Neuron (in vitro differentiated cells): ENCODE measurements around the gene ITGA1.

Experiments used
- H2AFZ ChIP-seq: one replicate; pipeline ENCODE4 v1.6.1; 2013; ENCODE audit warnings: low read depth, mild to moderate bottlenecking, inconsistent platforms, low read length, moderate library complexity
- H3K27me3 ChIP-seq: one replicate; pipeline ENCODE4 v1.6.1; 2013; ENCODE audit warnings: low read length; ENCODE audit not compliant: insufficient read depth
- H3K36me3 ChIP-seq: one replicate; pipeline ENCODE4 v1.6.1; 2013; ENCODE audit warnings: low read length; ENCODE audit not compliant: insufficient read depth
- H3K4me1 ChIP-seq: one replicate; pipeline ENCODE4 v1.6.1; 2013; ENCODE audit warnings: low read length; ENCODE audit not compliant: insufficient read depth
- H3K4me3 ChIP-seq: 2 replicates; pipeline ENCODE4 v1.5.1; 2013; ENCODE audit warnings: mild to moderate bottlenecking, low read length, moderate library complexity
- H3K9me3 ChIP-seq: one replicate; pipeline ENCODE4 v1.6.1; 2013; ENCODE audit warnings: low read length

ITGA1 gene

GRCh38 chr5:52758014-52758413 lies 29.7 kb upstream of the ITGA1 start:
- Histone ChIP-seq H3K4me3 (no peak overlapping the region), H2AFZ (no peak overlapping the region), H3K27me3 (no peaks in the 10 kb centered on the region), H3K9me3 (no peaks in the 10 kb centered on the region), H3K4me1 (no peaks in the 10 kb centered on the region), H3K36me3 (no peaks in the 10 kb centered on the region)

- Histone ChIP-seq H3K4me1 (no peaks in the 10 kb centered on the region), H2AFZ (no peak overlapping the region), H3K9me3 (no peaks in the 10 kb centered on the region), H3K36me3 (no peaks in the 10 kb centered on the region), H3K27me3 (no peaks in the 10 kb centered on the region), H3K4me3 (no peak overlapping the region)
These were observed 28.4 kb upstream of the ITGA1 start for GRCh38 chr5:52759331-52759730.

DNA sequence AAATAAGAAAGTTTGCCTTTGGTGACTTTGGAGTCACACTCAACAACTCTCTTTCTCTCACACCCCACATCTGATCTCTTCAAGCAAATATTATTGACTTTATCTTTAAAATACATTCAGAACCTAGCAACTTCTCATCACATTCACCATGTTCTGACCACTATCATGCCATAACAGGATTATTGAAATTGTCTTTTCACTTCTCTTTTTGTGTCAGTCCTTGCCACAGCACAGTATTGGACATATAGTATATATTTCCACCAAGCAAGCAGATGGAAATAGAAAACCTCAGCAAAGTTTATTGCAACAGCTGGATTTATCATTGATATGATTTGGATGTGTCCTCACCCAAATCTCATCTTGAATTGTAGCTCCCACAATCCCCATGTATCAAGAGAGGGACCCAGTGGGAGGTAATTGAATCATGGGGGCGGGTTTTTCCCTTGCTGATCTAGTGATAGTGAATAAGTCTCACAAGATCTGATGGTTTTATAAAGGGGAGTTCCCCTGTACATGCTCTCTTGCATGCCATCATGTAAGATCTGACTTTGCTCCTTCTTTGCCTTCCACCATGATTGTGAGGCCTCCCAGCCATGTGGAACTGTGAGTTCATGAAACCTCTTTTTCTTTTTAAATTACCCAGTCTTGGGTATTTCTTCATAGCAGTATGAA lies 26.9 kb upstream of the ITGA1 start:
- H2AFZ ChIP-seq, result no peak overlapping the region
- no peaks in the 10 kb centered on the region for H3K4me1 ChIP-seq
- no peaks in the 10 kb centered on the region for H3K36me3 ChIP-seq
- no peak overlapping the region for H3K4me3 ChIP-seq
- H3K27me3 ChIP-seq, result no peaks in the 10 kb centered on the region
- no peaks in the 10 kb centered on the region for H3K9me3 ChIP-seq

GRCh38 chr5:52767217-52767743 lies 20.4 kb upstream of the ITGA1 start:
- Histone ChIP-seq H2AFZ (no peak overlapping the region), H3K36me3 (no peaks in the 10 kb centered on the region), H3K9me3 (no peaks in the 10 kb centered on the region), H3K27me3 (peaks cover 2% of the 10 kb centered on the region), H3K4me1 (no peaks in the 10 kb centered on the region), H3K4me3 (no peak overlapping the region)

- Histone ChIP-seq H3K4me1 (no peaks in the 10 kb centered on the region), H3K36me3 (no peaks in the 10 kb centered on the region), H3K4me3 (no peak overlapping the region), H3K27me3 (peaks cover 2% of the 10 kb centered on the region), H3K9me3 (no peaks in the 10 kb centered on the region), H2AFZ (no peak overlapping the region)
These were observed 19.8 kb upstream of the ITGA1 start for GRCh38 chr5:52767766-52768480.

DNA sequence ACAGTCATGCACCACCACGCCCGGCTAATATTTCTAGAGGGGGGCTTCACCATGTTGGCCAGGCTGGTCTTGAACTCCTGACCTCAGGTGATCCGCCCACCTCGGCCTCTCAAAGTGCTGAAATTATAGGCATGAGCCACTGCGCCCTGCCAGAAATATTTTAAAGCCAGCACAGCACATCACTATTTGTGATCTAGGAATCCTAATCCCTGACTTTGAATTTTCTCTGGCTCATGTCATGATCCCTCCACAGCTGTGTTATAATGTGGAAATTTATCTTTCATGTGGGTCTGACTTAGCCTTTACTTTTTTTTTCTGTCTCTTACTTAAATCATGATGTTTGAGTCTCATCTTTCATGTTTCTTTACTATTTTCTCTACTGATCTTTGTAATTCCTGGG lies 18.7 kb upstream of the ITGA1 start:
- no peaks in the 10 kb centered on the region for H3K36me3 ChIP-seq
- H2AFZ ChIP-seq, result no peak overlapping the region
- H3K9me3 ChIP-seq, result no peaks in the 10 kb centered on the region
- peaks cover 2% of the 10 kb centered on the region for H3K27me3 ChIP-seq
- H3K4me3 ChIP-seq, result no peak overlapping the region
- H3K4me1 ChIP-seq, result peaks cover 9% of the 10 kb centered on the region

DNA sequence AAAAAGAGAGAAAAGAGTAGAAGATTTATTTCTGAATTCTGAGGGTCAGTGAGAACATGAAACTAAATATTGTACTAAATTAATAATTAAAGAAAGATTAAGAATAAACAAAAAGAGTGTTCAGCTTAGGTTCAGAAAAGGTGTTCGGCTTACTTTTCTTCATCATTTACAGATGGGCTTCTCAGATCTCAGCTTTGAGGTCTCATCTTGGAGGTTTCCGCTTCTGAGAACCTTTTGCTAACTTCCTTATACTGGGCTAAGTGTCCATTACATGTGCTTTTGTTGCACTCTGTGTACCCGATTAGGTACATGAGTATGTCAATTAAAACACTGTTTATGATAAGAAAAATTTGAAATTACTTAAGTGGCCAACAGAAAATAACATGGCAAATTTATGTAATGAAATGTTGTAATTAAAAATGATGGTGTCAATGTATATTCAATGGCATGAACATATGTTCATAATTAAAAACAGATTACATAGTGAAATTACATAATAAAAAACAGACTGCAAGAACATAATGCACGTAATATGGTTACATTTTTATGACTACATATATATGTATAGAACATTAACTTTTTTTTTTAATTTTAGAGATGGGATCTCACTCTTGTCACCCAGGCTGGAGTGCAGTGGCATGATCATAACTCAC lies 17.3 kb upstream of the ITGA1 start:
- Histone ChIP-seq H3K9me3 (no peaks in the 10 kb centered on the region), H3K27me3 (peaks cover 3% of the 10 kb centered on the region), H2AFZ (no peak overlapping the region), H3K4me3 (no peak overlapping the region), H3K4me1 (peaks cover 12% of the 10 kb centered on the region), H3K36me3 (no peaks in the 10 kb centered on the region)

DNA sequence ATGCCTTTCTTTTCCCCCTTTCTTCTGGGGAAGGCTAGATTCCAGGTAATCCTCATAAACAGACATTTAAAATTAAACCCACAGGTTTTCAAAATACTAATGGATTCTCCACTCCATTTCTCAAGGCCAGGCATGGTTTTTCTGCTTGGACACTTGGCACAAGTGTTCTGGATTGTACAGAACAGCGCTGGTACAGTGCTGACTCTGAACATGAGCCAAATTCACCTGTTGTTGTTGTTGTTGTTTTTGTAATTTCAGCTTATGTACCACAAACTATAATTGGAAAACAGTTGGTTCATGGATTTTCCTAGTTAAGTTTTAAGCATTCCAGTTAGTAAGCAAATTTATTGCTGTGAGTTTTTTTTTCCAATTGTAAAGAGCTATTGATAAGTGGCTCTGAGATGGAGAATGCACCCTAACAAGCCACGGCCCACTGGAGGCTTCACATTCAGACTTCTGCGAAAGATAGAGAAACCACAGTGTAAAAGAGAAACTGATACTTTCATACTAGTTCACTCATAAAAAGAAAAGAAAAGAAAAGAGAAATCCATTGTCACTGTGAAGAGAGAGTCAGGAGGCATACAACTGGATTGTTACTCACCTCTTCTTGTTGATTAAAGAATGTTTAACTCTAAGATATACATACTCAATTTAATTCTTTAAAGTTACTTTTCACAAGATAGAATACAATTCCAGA lies 16.2 kb upstream of the ITGA1 start:
- H3K4me3 ChIP-seq, result no peak overlapping the region
- H3K36me3 ChIP-seq, result no peaks in the 10 kb centered on the region
- no peak overlapping the region for H2AFZ ChIP-seq
- peaks cover 12% of the 10 kb centered on the region for H3K4me1 ChIP-seq
- H3K9me3 ChIP-seq, result no peaks in the 10 kb centered on the region
- H3K27me3 ChIP-seq, result peaks cover 5% of the 10 kb centered on the region

DNA sequence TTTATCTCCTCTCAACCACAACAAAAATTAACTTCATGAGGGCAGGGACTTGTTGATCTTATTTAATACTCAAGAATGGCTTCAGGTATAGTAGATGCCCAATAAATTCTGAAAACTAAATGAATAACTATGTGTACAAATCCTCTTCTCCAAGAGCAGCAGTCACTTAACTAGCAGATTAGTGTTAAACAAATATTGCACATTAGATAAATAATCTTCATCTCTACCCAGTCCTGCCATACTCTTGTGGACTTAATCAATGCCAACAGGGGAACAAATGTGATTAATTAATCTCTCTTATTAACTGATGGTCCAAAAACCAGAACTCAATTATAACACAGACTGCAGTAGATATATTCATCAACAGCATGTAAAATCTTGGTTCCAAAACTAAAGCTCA lies 15.0 kb upstream of the ITGA1 start:
- Histone ChIP-seq H3K9me3 (no peaks in the 10 kb centered on the region), H2AFZ (no peak overlapping the region), H3K4me1 (peaks cover 12% of the 10 kb centered on the region), H3K36me3 (no peaks in the 10 kb centered on the region), H3K27me3 (peaks cover 5% of the 10 kb centered on the region), H3K4me3 (no peak overlapping the region)

DNA sequence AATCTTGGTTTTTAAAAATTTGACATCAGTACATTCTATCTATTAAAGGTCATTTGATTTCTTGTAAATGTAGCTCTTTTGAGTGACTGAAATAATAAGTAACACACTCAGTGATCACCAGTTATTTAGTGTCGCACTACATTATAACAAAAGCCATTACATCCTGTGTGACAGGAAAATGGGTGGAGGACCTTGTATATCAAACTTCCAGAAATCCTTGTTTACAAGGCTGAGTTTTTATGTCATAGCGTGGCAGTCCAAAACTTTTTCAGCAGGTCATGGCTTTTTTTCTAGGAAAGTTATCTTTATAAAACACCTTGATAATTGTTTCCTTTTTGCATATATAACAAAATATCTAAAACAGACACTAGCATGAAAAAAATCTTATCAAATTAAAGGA lies 14.4 kb upstream of the ITGA1 start:
- Histone ChIP-seq H3K4me3 (no peak overlapping the region), H3K36me3 (no peaks in the 10 kb centered on the region), H2AFZ (no peak overlapping the region), H3K4me1 (peaks cover 12% of the 10 kb centered on the region), H3K9me3 (no peaks in the 10 kb centered on the region), H3K27me3 (peaks cover 5% of the 10 kb centered on the region)

DNA sequence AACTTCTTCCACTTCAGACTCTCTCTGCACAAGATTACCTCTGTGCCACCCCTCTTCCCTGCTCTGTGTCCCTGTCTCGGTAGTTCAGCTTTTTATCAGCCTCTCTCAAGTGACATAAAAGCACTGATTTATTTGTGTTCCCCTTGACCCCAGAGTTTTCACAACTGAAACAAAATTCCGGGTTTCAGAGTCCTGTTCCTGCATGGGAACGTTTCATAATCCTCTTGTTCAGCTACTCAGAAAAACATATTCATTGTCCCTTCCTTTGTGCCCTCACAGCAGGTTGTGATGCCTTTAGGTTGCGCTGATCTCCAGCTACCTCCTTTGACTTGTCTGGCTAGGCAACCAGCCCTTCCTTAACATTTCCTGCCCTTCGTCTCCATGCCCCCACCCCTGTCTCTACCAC lies 13.7 kb upstream of the ITGA1 start:
- peaks cover 10% of the 10 kb centered on the region for H3K27me3 ChIP-seq
- no peak overlapping the region for H2AFZ ChIP-seq
- peaks cover 12% of the 10 kb centered on the region for H3K4me1 ChIP-seq
- no peaks in the 10 kb centered on the region for H3K36me3 ChIP-seq
- no peaks in the 10 kb centered on the region for H3K9me3 ChIP-seq
- H3K4me3 ChIP-seq, result no peak overlapping the region

DNA sequence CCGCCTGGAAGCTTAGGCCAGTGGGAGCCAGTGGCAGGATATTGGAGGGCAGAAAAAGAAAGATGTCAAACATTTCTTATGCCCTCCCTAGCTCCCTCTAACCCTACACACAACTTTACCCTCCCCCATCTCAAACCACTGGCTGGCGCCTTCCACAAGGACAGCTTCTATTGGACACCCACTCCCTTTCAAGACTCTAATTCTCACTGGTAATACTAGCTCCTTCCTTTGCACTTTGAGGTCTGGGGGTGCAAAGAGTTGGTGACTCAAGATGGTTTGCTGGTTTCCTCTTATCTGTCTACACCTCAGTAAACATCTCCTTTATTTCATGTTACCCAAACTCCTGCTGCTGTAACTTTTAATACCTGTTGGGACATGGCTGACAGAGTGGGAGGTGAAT lies 11.6 kb upstream of the ITGA1 start:
- Histone ChIP-seq H3K4me3 (no peak overlapping the region), H3K4me1 (peaks cover 12% of the 10 kb centered on the region), H3K36me3 (no peaks in the 10 kb centered on the region), H2AFZ (no peak overlapping the region), H3K27me3 (peaks cover 10% of the 10 kb centered on the region), H3K9me3 (no peaks in the 10 kb centered on the region)

- Histone ChIP-seq H2AFZ (no peak overlapping the region), H3K4me1 (peaks cover 12% of the 10 kb centered on the region), H3K4me3 (no peak overlapping the region), H3K9me3 (no peaks in the 10 kb centered on the region), H3K27me3 (peaks cover 8% of the 10 kb centered on the region), H3K36me3 (no peaks in the 10 kb centered on the region)
These were observed 10.5 kb upstream of the ITGA1 start for GRCh38 chr5:52777186-52777585.
